Gastrocnemius medialis (tissue), 4 donors: Measurements from ENCODE around the gene SPECC1L. TPM values are rescaled to one million over a fixed set of nuclear protein-coding genes. Genes with fewer than 3 reads are reported as not detected.
"Not testable (repeated sequence)": the region's sequence is repeated elsewhere in the genome, so short reads cannot be mapped to it uniquely, and the experiment has no call there.

ENCODE experiments used
- ATAC-seq, 2 donors: fragments of 150-250 bp; one replicate each; pipeline ENCODE4 v1.9.1; 2016
- DNase-seq, 2 donors: peaks; one replicate each; pipeline ENCODE4 v3.0.0-alpha.2; 2019
- H3K27ac ChIP-seq, 4 donors: fragments of 200-600 bp; sonication (generic); 1 replicate in 1 of 4; 2 replicates in 3 of 4; pipeline ENCODE4 v1.5.1; 2016 to 2018; ENCODE audit warnings: mild to moderate bottlenecking in 2 of 4, moderate library complexity in 1 of 4
- H3K27me3 ChIP-seq, 3 donors: fragments of 200-600 bp; sonication (generic) in 2 of 3; 1 replicate in 1 of 3; 2 replicates in 2 of 3; pipeline versions ENCODE4 v1.5.1 to v1.6.0; 2016 to 2019; ENCODE audit warnings: mild to moderate bottlenecking in 1 of 3, moderate library complexity in 1 of 3
- H3K36me3 ChIP-seq, 2 donors: fragments of 200-600 bp; sonication (generic) in 1 of 2; one replicate each; pipeline ENCODE4 v1.5.1; 2017 to 2018
- H3K4me1 ChIP-seq, 2 donors: fragments of 200-600 bp; sonication (generic) in 1 of 2; one replicate each; pipeline ENCODE4 v1.5.1; 2016 to 2017; ENCODE audit warnings: mild to moderate bottlenecking in 2 of 2
- H3K4me3 ChIP-seq, 4 donors: fragments of 200-600 bp; sonication (generic) in 3 of 4; 1 replicate in 1 of 4; 2 replicates in 3 of 4; pipeline ENCODE4 v1.5.1; 2016 to 2019; ENCODE audit warnings: mild to moderate bottlenecking in 2 of 4
- H3K9me3 ChIP-seq, 3 donors: fragments of 200-600 bp; sonication (generic) in 2 of 3; 1 replicate in 1 of 3; 2 replicates in 2 of 3; pipeline ENCODE4 v1.5.1; 2016 to 2019
- CTCF ChIP-seq, 5 experiments: fragments of 450-650 bp in 3 of 5; fragments of 200-600 bp in 2 of 5; sonication (generic) in 2 of 5; IDR thresholded peaks in 4 of 5; conservative IDR thresholded peaks in 1 of 5; 1 replicate in 4 of 5; 2 replicates in 1 of 5; pipeline ENCODE4 v1.5.1; 2016 to 2019; ENCODE audit warnings: antibody characterized with exemption in 5 of 5, mild to moderate bottlenecking in 3 of 5, moderate library complexity in 3 of 5
- POLR2A ChIP-seq, 2 donors: fragments of 450-650 bp; IDR thresholded peaks; one replicate each; pipeline ENCODE4 v1.6.1; 2017; ENCODE audit warnings: antibody characterized with exemption in 2 of 2, mild to moderate bottlenecking in 2 of 2, moderate library complexity in 2 of 2
- in situ Hi-C, 4 donors: fragments of 200-750 bp; cut with MboI; loops; one replicate each; pipeline versions ENCODE4 v1.15.0 to v1.8.0; 2017; ENCODE audit warnings: low sequenced_read_pairs in 4 of 4
- intact Hi-C: fragments of 100-400 bp; cut with DNase I; formaldehyde crosslinking; loops from one replicate; pipeline ENCODE4 v1.15.1; 2023; ENCODE audit warnings: low total_unique reads
- total RNA-seq, 4 donors: library from RNA; depleted of rRNA; stranded (reverse); fragments of >200 nt; gene quantifications; one replicate each; pipeline versions ENCODE4 v1.1.0 to v1.2.3, GENCODE V29; 2016

SPECC1L gene
- total RNA-seq, 4 donors from 2014 or later: 16.2 to 19.9 (median 18.7) TPM

- in situ Hi-C loops: no loop called here
- ATAC-seq: no peak
- H3K4me1 ChIP-seq: peaks cover 72 to 74% of the 10 kb centered on the region in 2 donors
These were observed 19.8 kb downstream of the SPECC1L start for GRCh38 chr22:24290459-24290858.

DNA sequence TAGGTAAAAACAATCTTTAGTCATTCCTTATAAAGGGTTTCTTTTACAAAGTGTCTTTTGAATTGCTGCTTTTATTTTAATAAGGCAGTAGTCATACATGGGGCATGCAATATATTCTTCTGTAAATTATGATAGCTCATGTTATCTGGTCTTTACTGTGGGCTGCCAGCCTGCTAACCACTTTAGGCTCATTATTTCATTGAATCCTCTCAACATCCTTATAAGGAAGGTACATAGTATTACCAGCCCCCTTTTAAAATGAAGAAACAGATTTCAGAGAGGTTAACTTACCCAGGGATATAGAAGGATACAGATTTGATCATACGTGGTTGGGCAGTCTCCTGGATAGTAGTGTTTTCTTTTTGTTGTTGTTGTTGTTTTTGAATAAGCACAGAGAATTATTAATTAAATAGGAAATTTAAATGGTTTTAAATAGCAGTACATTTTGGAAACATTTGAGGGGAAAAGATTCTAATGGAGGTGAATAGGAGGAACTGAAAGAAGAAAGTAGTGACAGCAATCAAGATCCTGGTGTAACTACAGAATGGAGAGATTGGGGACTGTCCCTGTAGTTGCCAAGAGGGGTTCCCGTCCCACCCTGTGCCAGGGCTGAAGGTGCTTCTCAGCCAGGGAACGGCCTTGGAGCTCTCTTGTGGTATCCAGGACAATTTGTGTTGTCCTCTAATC, 21.0 kb downstream of the SPECC1L start:
- H3K4me3 ChIP-seq: no peak overlapping the region
- no peaks in the 10 kb centered on the region for H3K36me3 ChIP-seq
- H3K27ac ChIP-seq: peak overlapping the region in 3 of 4 donors; percentile 34 to 69 (median 47)

More at GRCh38 chr22:24290459-24290858, 19.8 kb downstream of the SPECC1L start:
- Histone ChIP-seq H3K9me3 (no peaks in the 10 kb centered on the region), H3K27ac (peak overlapping the region in 3 of 4 donors; percentile 35 to 76 (median 69)), H3K36me3 (no peaks in the 10 kb centered on the region), H3K4me3 (no peak overlapping the region), H3K27me3 (no peaks in the 10 kb centered on the region)
- no peak for TF ChIP-seq CTCF (IDR thresholded peaks at IDR 0.05 in 4 of 5, conservative IDR thresholded peaks at IDR 0.05 in 1 of 5)
- intact Hi-C loops: no loop called here
- DNase-seq: no peak

GRCh38 chr22:24292202-24292830, 21.7 kb downstream of the SPECC1L start:
- H3K4me1 ChIP-seq: peaks cover 61% of the 10 kb centered on the region in 2 donors
- peak overlapping the region in 2 of 4 donors; percentile 47 to 69 for H3K27ac ChIP-seq

More for the DNA sequence above, 21.0 kb downstream of the SPECC1L start:
- ATAC-seq (no peak), DNase-seq (no peak)
- TF ChIP-seq CTCF (IDR thresholded peaks at IDR 0.05 in 4 of 5, conservative IDR thresholded peaks at IDR 0.05 in 1 of 5) (no peak), POLR2A (IDR thresholded peaks at IDR 0.05) (no peak)
- Histone ChIP-seq H3K9me3 (no peaks in the 10 kb centered on the region), H3K27me3 (no peaks in the 10 kb centered on the region), H3K4me1 (peaks cover 66% of the 10 kb centered on the region in 2 donors)
- in situ Hi-C loops: no loop called here
- intact Hi-C loops: no loop called here

DNA sequence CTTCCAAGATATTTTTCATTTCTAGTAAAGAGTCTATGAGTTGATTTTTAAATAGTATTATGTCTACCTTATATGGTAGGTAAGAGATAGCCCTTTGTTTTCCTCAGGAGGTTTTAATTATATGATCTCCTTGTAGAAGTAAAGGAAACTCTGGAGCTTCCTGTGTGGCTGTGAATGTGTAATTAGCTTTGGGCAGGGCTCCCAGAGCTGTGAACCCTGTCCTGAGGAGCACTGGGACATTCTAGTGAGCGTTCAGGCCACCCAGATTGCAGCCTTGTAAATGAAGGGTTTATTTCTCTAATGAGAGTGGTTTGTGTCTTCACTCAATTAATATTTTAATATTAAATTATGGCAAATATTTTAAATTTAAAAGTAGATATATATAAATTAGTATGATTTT, 24.3 kb downstream of the SPECC1L start:
- H3K36me3 ChIP-seq, in situ Hi-C loops, ATAC-seq, intact Hi-C loops, H3K9me3 ChIP-seq, DNase-seq, H3K4me3 ChIP-seq, H3K27me3 ChIP-seq: not testable (repeated sequence)
- Histone ChIP-seq H3K4me1 (peaks cover 43 to 44% of the 10 kb centered on the region in 2 donors), H3K27ac (peak overlapping the region in 2 of 4 donors; percentile 17 to 46)

More at GRCh38 chr22:24292202-24292830, 21.7 kb downstream of the SPECC1L start:
- H3K36me3 ChIP-seq, H3K27me3 ChIP-seq, in situ Hi-C loops, H3K4me3 ChIP-seq, intact Hi-C loops, DNase-seq, H3K9me3 ChIP-seq, ATAC-seq: not testable (repeated sequence)

DNA sequence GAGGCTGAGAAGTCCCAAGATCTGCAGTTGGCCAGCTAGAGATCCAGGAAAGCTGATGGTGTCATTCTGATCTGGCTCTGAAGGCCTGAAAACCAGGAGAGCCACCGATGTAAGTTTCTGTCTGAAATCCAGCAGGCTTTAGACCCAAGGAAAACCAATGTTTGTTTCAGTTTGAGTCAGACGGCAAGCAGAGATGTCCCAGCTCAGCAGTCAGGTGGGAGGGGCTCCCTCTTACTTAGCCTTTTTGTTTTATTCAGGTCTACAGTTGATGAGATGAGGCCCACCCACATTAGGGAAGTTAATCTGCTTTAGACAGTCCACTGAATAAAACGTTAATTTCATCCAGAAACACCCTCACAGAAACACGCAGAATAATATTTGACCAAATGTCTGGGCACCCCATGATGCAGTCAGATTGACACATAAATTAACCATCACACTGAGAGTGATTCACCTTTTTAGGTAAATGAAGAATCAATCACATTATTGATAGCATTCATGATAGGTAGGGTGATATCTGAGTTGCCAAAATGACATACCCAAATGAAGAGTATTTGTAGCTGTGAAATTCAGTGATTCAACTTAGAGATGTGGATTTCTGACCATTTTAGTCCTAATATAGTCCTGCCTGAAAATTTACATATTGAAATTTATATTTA, 28.0 kb downstream of the SPECC1L start:
- peaks cover 31 to 40% of the 10 kb centered on the region in 2 donors for H3K4me1 ChIP-seq

DNA sequence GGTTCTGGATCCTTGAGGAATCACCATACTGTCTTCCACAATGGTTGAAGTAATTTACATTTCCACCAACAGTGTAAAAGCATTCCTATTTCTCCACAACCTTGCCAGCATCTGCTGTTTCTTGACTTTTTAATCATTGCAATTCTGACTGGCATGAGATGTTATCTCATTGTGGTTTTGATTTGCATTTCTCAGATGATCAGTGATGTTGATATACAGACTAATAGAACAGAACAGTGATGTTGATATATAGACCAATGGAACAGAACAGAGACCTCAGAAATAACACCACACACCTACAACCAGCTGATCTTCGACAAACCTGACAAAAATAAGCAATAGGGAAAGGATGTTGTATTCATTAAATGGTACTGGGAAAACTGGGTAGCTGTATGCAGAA, 29.9 kb downstream of the SPECC1L start:
- H3K4me3 ChIP-seq, H3K36me3 ChIP-seq, DNase-seq, H3K27me3 ChIP-seq, H3K27ac ChIP-seq, in situ Hi-C loops, H3K9me3 ChIP-seq, intact Hi-C loops, ATAC-seq: not testable (repeated sequence)
- peaks cover 45 to 51% of the 10 kb centered on the region in 2 donors for H3K4me1 ChIP-seq

More for the DNA sequence above, 28.0 kb downstream of the SPECC1L start:
- intact Hi-C loops, H3K27me3 ChIP-seq, in situ Hi-C loops, H3K36me3 ChIP-seq, H3K9me3 ChIP-seq, DNase-seq, H3K4me3 ChIP-seq, ATAC-seq: not testable (repeated sequence)
- peak overlapping the region in 1 of 4 donors; percentile 28 for H3K27ac ChIP-seq
